ENCODE results near the gene PPP3CB. TPM values are rescaled to one million over a fixed set of nuclear protein-coding genes. Genes with fewer than 3 reads are reported as not detected.
"Not testable (repeated sequence)": the region's sequence is repeated elsewhere in the genome, so short reads cannot be mapped to it uniquely, and the experiment has no call there.

Gene PPP3CB
- total and polyA plus RNA-seq, 2 donors from 2014 or later, result 26.8 to 36.1 TPM

GRCh38 chr10:73399063-73399462, 96.8 kb downstream of the PPP3CB start:
- intact Hi-C loops (cut with DNase I), result no loop called here
- Histone ChIP-seq H3K4me1 (ENCODE audit: control insufficient read depth in 2 of 3, insufficient read depth in 2 of 3, low read depth in 1 of 3, low read length in 3 of 3) (no peaks in the 10 kb centered on the region), H3K9me3 (ENCODE audit: control insufficient read depth in 2 of 3, insufficient read depth in 1 of 3, low read length in 3 of 3) (no peaks in the 10 kb centered on the region), H3K27me3 (ENCODE audit: control insufficient read depth, insufficient read depth, low read length) (no peaks in the 10 kb centered on the region), H3K27ac (ENCODE audit: low read depth in 2 of 2, low read length in 2 of 2) (no peak overlapping the region), H3K4me3 (ENCODE audit: low read length in 3 of 3) (no peak overlapping the region), H3K9ac (ENCODE audit: low read length in 3 of 3) (no peak overlapping the region), H3K36me3 (ENCODE audit: control insufficient read depth in 2 of 3, insufficient read depth in 3 of 3, low read length in 3 of 3) (peaks cover 2 to 19% (median 17%) of the 10 kb centered on the region in 3 donors)
- no peak for TF ChIP-seq CTCF (IDR thresholded peaks at IDR 0.05; ENCODE audit: borderline replicate concordance, extremely low read depth, insufficient read depth)
- DNase-seq (no peak), FAIRE-seq (no peak)

- no peaks in the 10 kb centered on the region for H3K4me1 ChIP-seq (ENCODE audit: control insufficient read depth in 2 of 3, insufficient read depth in 2 of 3, low read depth in 1 of 3, low read length in 3 of 3)
- no peak overlapping the region for H3K4me3 ChIP-seq (ENCODE audit: low read length in 3 of 3)
- no peak for TF ChIP-seq CTCF (IDR thresholded peaks at IDR 0.05; ENCODE audit: borderline replicate concordance, extremely low read depth, insufficient read depth)
- intact Hi-C loops (cut with DNase I), result no loop called here
- no peak overlapping the region for H3K9ac ChIP-seq (ENCODE audit: low read length in 3 of 3)
- H3K36me3 ChIP-seq (ENCODE audit: control insufficient read depth in 2 of 3, insufficient read depth in 3 of 3, low read length in 3 of 3), result peaks cover 2 to 19% (median 17%) of the 10 kb centered on the region in 3 donors
- no peaks in the 10 kb centered on the region for H3K27me3 ChIP-seq (ENCODE audit: control insufficient read depth, insufficient read depth, low read length)
- DNase-seq (no peak), FAIRE-seq (no peak)
- H3K27ac ChIP-seq (ENCODE audit: low read depth in 2 of 2, low read length in 2 of 2), result no peak overlapping the region
- no peaks in the 10 kb centered on the region for H3K9me3 ChIP-seq (ENCODE audit: control insufficient read depth in 2 of 3, insufficient read depth in 1 of 3, low read length in 3 of 3)
Measured at GRCh38 chr10:73398024-73398423, 97.8 kb downstream of the PPP3CB start.

- DNase-seq; H3K27me3 ChIP-seq (ENCODE audit: control insufficient read depth, insufficient read depth, low read length); FAIRE-seq; H3K9me3 ChIP-seq (ENCODE audit: control insufficient read depth in 2 of 3, insufficient read depth in 1 of 3, low read length in 3 of 3); H3K4me1 ChIP-seq (ENCODE audit: control insufficient read depth in 2 of 3, insufficient read depth in 2 of 3, low read depth in 1 of 3, low read length in 3 of 3); H3K9ac ChIP-seq (ENCODE audit: low read length in 3 of 3); intact Hi-C loops (cut with DNase I); H3K27ac ChIP-seq (ENCODE audit: low read depth in 2 of 2, low read length in 2 of 2); H3K4me3 ChIP-seq (ENCODE audit: low read length in 3 of 3): not testable (repeated sequence)
- peaks cover 2 to 20% (median 19%) of the 10 kb centered on the region in 3 donors for H3K36me3 ChIP-seq (ENCODE audit: control insufficient read depth in 2 of 3, insufficient read depth in 3 of 3, low read length in 3 of 3)
Measured at GRCh38 chr10:73394325-73394724, 101.5 kb downstream of the PPP3CB start.

- Histone ChIP-seq H3K27me3 (ENCODE audit: control insufficient read depth, insufficient read depth, low read length) (no peaks in the 10 kb centered on the region), H3K36me3 (ENCODE audit: control insufficient read depth in 2 of 3, insufficient read depth in 3 of 3, low read length in 3 of 3) (peaks cover 0 to 34% (median 23%) of the 10 kb centered on the region in 3 donors), H3K4me1 (ENCODE audit: control insufficient read depth in 2 of 3, insufficient read depth in 2 of 3, low read depth in 1 of 3, low read length in 3 of 3) (no peaks in the 10 kb centered on the region), H3K9ac (ENCODE audit: low read length in 3 of 3) (no peak overlapping the region), H3K27ac (ENCODE audit: low read depth in 2 of 2, low read length in 2 of 2) (no peak overlapping the region), H3K4me3 (ENCODE audit: low read length in 3 of 3) (no peak overlapping the region), H3K9me3 (ENCODE audit: control insufficient read depth in 2 of 3, insufficient read depth in 1 of 3, low read length in 3 of 3) (no peaks in the 10 kb centered on the region)
- TF ChIP-seq CTCF (IDR thresholded peaks at IDR 0.05; ENCODE audit: borderline replicate concordance, extremely low read depth, insufficient read depth), result no peak
- FAIRE-seq (no peak), DNase-seq (no peak)
- intact Hi-C loops (cut with DNase I), result no loop called here
Measured at GRCh38 chr10:73388228-73388627, 107.6 kb downstream of the PPP3CB start.

All from kidney (tissue), 14 donors.